Inflammatory macrophage (primary cell): Measurements from ENCODE around the gene CLASP1.

Experiments used
- DNase-seq, 2 donors: peaks; one replicate each; pipeline ENCODE4 v3.0.0-alpha.2; 2020 to 2022

CLASP1 gene

GRCh38 chr2:121613152-121613551 is 36.1 kb downstream of the CLASP1 start:
- DNase-seq: no peak

GRCh38 chr2:121611730-121612705 is 37.2 kb downstream of the CLASP1 start:
- DNase-seq: peak; percentile 30 to 62

GRCh38 chr2:121611048-121611649 is 38.1 kb downstream of the CLASP1 start:
- peak in 1 of 2 donors; percentile 11 for DNase-seq

- peak; percentile 18 to 40 for DNase-seq
Measured at GRCh38 chr2:121610487-121610874, 38.8 kb downstream of the CLASP1 start.

- no peak for DNase-seq
Measured at GRCh38 chr2:121608967-121609366, 40.3 kb downstream of the CLASP1 start.

- no peak for DNase-seq
Measured at GRCh38 chr2:121608367-121608766, 40.9 kb downstream of the CLASP1 start.

GRCh38 chr2:121605820-121606733 is 43.2 kb downstream of the CLASP1 start:
- no peak for DNase-seq

GRCh38 chr2:121603185-121603584 is 46.1 kb downstream of the CLASP1 start:
- no peak for DNase-seq

GRCh38 chr2:121599963-121600651 is 49.2 kb downstream of the CLASP1 start:
- no peak for DNase-seq

- no peak for DNase-seq
Measured at GRCh38 chr2:121598087-121598486, 51.2 kb downstream of the CLASP1 start.

GRCh38 chr2:121596221-121597080 is 52.8 kb downstream of the CLASP1 start:
- DNase-seq: peak; percentile 90 to 92

- DNase-seq: no peak
Measured at GRCh38 chr2:121595012-121595891, 54.0 kb downstream of the CLASP1 start.

GRCh38 chr2:121591199-121591598 is 58.1 kb downstream of the CLASP1 start:
- DNase-seq: peak; percentile 7 to 18

- no peak for DNase-seq
Measured at GRCh38 chr2:121588357-121588756, 60.9 kb downstream of the CLASP1 start.

GRCh38 chr2:121587131-121587530 is 62.1 kb downstream of the CLASP1 start:
- no peak for DNase-seq

GRCh38 chr2:121584741-121585140 is 64.5 kb downstream of the CLASP1 start:
- DNase-seq: no peak

- DNase-seq: no peak
Measured at GRCh38 chr2:121583555-121583954, 65.7 kb downstream of the CLASP1 start.

GRCh38 chr2:121582272-121582671 is 67.0 kb downstream of the CLASP1 start:
- DNase-seq: no peak

GRCh38 chr2:121579309-121579708 is 70.0 kb downstream of the CLASP1 start:
- DNase-seq: no peak

GRCh38 chr2:121577381-121577780 is 71.9 kb downstream of the CLASP1 start:
- DNase-seq: peak; percentile 69 to 75
